GM21576 (cell line): Measurements from ENCODE around the gene SYCP1.
"Not testable (repeated sequence)": the region's sequence is repeated elsewhere in the genome, so short reads cannot be mapped to it uniquely, and the experiment has no call there.

Source experiments
- ATAC-seq: cut with Tn5 transposase; IDR thresholded peaks from one replicate; pipeline ENCODE4 v1.9.1; 2021; ENCODE audit warnings: mild to moderate bottlenecking, moderate library complexity; ENCODE audit not compliant: unreplicated experiment

SYCP1 gene

GRCh38 chr1:114854693-114855320, at the start of gene SYCP1:
TSS of gene SYCP1 (plus strand) at chr1:114854863. CDS start at chr1:114855465, 602 bp downstream.
- ATAC-seq = no peak

GRCh38 chr1:114819869-114820268, 34.8 kb upstream of the SYCP1 start:
- no peak for ATAC-seq

GRCh38 chr1:114820392-114820791, 34.3 kb upstream of the SYCP1 start:
- ATAC-seq = no peak

- no peak for ATAC-seq
Measured at GRCh38 chr1:114821978-114822377, 32.7 kb upstream of the SYCP1 start.

- ATAC-seq = no peak
Measured at GRCh38 chr1:114828251-114828650, 26.4 kb upstream of the SYCP1 start.

- not testable (repeated sequence) for ATAC-seq
Measured at GRCh38 chr1:114830075-114830474, 24.6 kb upstream of the SYCP1 start.

- no peak for ATAC-seq
Measured at GRCh38 chr1:114831276-114831994, 23.2 kb upstream of the SYCP1 start.

GRCh38 chr1:114832057-114832456, 22.6 kb upstream of the SYCP1 start:
- no peak for ATAC-seq

- no peak for ATAC-seq
Measured at GRCh38 chr1:114833421-114833820, 21.2 kb upstream of the SYCP1 start.

GRCh38 chr1:114844270-114844669, 10.4 kb upstream of the SYCP1 start:
- ATAC-seq = no peak

GRCh38 chr1:114853584-114853983, 1.1 kb upstream of the SYCP1 start:
- no peak for ATAC-seq

GRCh38 chr1:114861384-114861783, 6.7 kb downstream of the SYCP1 start:
- ATAC-seq = no peak

- ATAC-seq = no peak
Measured at GRCh38 chr1:114892194-114892918, 37.7 kb downstream of the SYCP1 start.

- ATAC-seq = no peak
Measured at GRCh38 chr1:114896795-114897194, 42.1 kb downstream of the SYCP1 start.

- no peak for ATAC-seq
Measured at GRCh38 chr1:114901814-114902213, 47.2 kb downstream of the SYCP1 start.

GRCh38 chr1:114902343-114902742, 47.7 kb downstream of the SYCP1 start:
- ATAC-seq = no peak

GRCh38 chr1:114903480-114903879, 48.8 kb downstream of the SYCP1 start:
- no peak for ATAC-seq

- not testable (repeated sequence) for ATAC-seq
Measured at GRCh38 chr1:114915720-114916119, 61.1 kb downstream of the SYCP1 start.

GRCh38 chr1:114926607-114927006, 71.9 kb downstream of the SYCP1 start:
- ATAC-seq = no peak

GRCh38 chr1:114927401-114927800, 72.7 kb downstream of the SYCP1 start:
- no peak for ATAC-seq

GRCh38 chr1:114956570-114956969, 101.9 kb downstream of the SYCP1 start:
- ATAC-seq = no peak

- no peak for ATAC-seq
Measured at GRCh38 chr1:114959423-114959822, 104.8 kb downstream of the SYCP1 start.
